HUDEP-2 (cell line): ENCODE results near the gene ZNF740.
"Not testable (repeated sequence)": the region's sequence is repeated elsewhere in the genome, so short reads cannot be mapped to it uniquely, and the experiment has no call there.

Experiments used
- DNase-seq, 76 experiments: peaks; one replicate each; lab custom pipeline; 2025; ENCODE audit not compliant: unreplicated experiment in 76 of 76; lab: John Stamatoyannopoulos, UW

ZNF740 gene

GRCh38 chr12:53172352-53172751, 8.2 kb upstream of the ZNF740 start:
- no peak for DNase-seq

- no peak for DNase-seq
These were observed 7.3 kb upstream of the ZNF740 start for GRCh38 chr12:53173085-53173715.

- peak in 15 of 76 experiments; percentile 9 to 42 (median 25) for DNase-seq
These were observed 5.5 kb upstream of the ZNF740 start for GRCh38 chr12:53174881-53175491.

GRCh38 chr12:53176750-53177149, 3.8 kb upstream of the ZNF740 start:
- DNase-seq = no peak

- DNase-seq = not testable (repeated sequence)
These were observed 3.1 kb upstream of the ZNF740 start for GRCh38 chr12:53177447-53177846.

- not testable (repeated sequence) for DNase-seq
These were observed 1.7 kb upstream of the ZNF740 start for GRCh38 chr12:53178803-53179202.

GRCh38 chr12:53179687-53180219, 769 bp upstream of the ZNF740 start:
- peak in 16 of 76 experiments; percentile 24 to 74 (median 57) for DNase-seq

- DNase-seq = peak in 33 of 76 experiments; percentile 23 to 68 (median 55)
These were observed 566 bp downstream of the ZNF740 start for GRCh38 chr12:53180931-53181645.

GRCh38 chr12:53181935-53182334, 1.4 kb downstream of the ZNF740 start:
- DNase-seq = no peak

GRCh38 chr12:53182903-53183302, 2.4 kb downstream of the ZNF740 start:
- peak in 22 of 76 experiments; percentile 4 to 52 (median 25) for DNase-seq

GRCh38 chr12:53184828-53185227, 4.3 kb downstream of the ZNF740 start:
- no peak for DNase-seq

GRCh38 chr12:53185582-53186153, 5.1 kb downstream of the ZNF740 start:
- DNase-seq = no peak

- DNase-seq = no peak
These were observed 6.2 kb downstream of the ZNF740 start for GRCh38 chr12:53186745-53187144.

GRCh38 chr12:53187145-53187899, 6.8 kb downstream of the ZNF740 start:
- DNase-seq = no peak

- DNase-seq = peak in 12 of 76 experiments; percentile 7 to 30 (median 17)
These were observed 9.7 kb downstream of the ZNF740 start for GRCh38 chr12:53190108-53190729.

- no peak for DNase-seq
These were observed 10.8 kb downstream of the ZNF740 start for GRCh38 chr12:53191096-53191884.

- DNase-seq = no peak
These were observed 11.5 kb downstream of the ZNF740 start for GRCh38 chr12:53191885-53192530.

- no peak for DNase-seq
These were observed 12.1 kb downstream of the ZNF740 start for GRCh38 chr12:53192531-53193021.

GRCh38 chr12:53193040-53193439, 12.5 kb downstream of the ZNF740 start:
- DNase-seq = no peak
